ENCODE measurements around the gene CRYM. TPM values are rescaled to one million over a fixed set of nuclear protein-coding genes. Genes with fewer than 3 reads are reported as not detected.
A peak's percentile ranks its signal among the peaks of the same experiment; 100 is the strongest.
"Not testable (repeated sequence)": the region's sequence is repeated elsewhere in the genome, so short reads cannot be mapped to it uniquely, and the experiment has no call there.

Gene CRYM
- total and polyA plus RNA-seq, 4 donors: 2.3 to 7.8 (median 7.0) TPM

GRCh38 chr16:21301168-21301894 lies 23.2 kb upstream of the CRYM start:
- no peaks in the 10 kb centered on the region for H3K9me3 ChIP-seq (ENCODE audit: control insufficient read depth in 4 of 4, low read length in 3 of 4)
- peak overlapping the region; percentile 25 to 76 for H3K27ac ChIP-seq (ENCODE audit: low read depth in 1 of 2, low read length in 2 of 2)
- DNase-seq (ENCODE audit: low spot score): peak; percentile 51
- H3K27me3 ChIP-seq (ENCODE audit: control insufficient read depth in 4 of 4, insufficient read depth in 4 of 4, low read length in 3 of 4): no peaks in the 10 kb centered on the region
- H3K9ac ChIP-seq (ENCODE audit: low read depth in 1 of 2, low read length in 2 of 2): no peak overlapping the region
- under 1% methylated on average over 60 of the region's 60 CpGs for WGBS
- TF ChIP-seq NR2F2 (IDR thresholded peaks at IDR 0.05) (no peak), RAD21 (IDR thresholded peaks at IDR 0.05) (peak in 1 of 2 donors; percentile 34)
- TF ChIP-seq, protein P1, sequence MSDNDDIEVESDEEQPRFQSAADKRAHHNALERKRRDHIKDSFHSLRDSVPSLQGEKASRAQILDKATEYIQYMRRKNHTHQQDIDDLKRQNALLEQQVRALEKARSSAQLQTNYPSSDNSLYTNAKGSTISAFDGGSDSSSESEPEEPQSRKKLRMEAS (IDR thresholded peaks at IDR 0.05): peak; percentile 44
- peak overlapping the region; percentile 75 to 87 (median 78) for H3K4me3 ChIP-seq (ENCODE audit: low read depth in 1 of 3, low read length in 3 of 3)
- H3K4me1 ChIP-seq (ENCODE audit: control insufficient read depth in 4 of 4, insufficient read depth in 4 of 4, low read length in 3 of 4): peaks cover 0 to 17% (median 11%) of the 10 kb centered on the region in 4 donors
- no peaks in the 10 kb centered on the region for H3K36me3 ChIP-seq (ENCODE audit: control insufficient read depth in 4 of 4, insufficient read depth in 3 of 4, low read depth in 1 of 4, low read length in 3 of 4)

DNA sequence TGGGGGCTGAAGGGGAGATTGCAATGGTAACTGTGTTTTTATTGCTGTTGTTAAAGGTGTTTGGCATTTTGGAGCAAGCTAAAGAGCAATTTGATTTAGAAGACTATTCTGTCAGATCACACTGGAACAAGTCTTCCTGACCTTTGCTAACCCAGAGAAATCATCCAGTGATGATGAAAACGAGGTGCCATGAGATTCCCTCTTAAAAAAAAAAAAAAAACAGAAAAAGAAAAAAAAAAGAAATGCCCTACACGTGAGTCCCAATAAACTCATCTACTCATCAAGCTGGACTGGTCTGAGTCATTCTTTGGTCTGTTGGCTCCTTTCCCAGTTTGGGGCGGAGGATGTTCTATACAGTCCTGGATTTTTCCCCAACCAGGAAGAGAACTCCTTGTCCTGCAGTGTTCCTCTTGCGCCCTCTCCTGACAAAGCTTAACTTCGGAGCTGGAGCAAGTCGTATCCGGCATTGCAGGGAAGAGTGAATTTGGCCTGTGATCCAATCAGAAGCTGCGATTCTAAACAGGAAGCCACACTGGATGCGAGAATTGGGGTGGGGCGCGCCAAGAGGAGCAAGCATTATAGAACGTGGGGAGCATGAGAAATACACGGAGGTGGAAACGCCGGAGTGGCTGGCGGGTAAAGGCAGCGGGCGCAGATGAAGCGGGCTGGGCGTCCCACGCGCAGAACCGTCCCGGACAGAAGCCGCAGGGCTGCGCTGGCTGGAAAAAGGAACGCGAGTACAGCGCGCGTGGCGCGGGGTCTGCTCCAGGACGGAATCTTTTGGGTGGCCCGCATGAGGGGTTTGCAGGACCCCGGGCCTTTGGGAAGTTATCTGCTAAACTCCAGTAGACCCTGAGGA lies 22.4 kb upstream of the CRYM start:
- Histone ChIP-seq H3K4me1 (ENCODE audit: control insufficient read depth in 4 of 4, insufficient read depth in 4 of 4, low read length in 3 of 4) (peaks cover 0 to 17% (median 11%) of the 10 kb centered on the region in 4 donors), H3K4me3 (ENCODE audit: low read depth in 1 of 3, low read length in 3 of 3) (peak overlapping the region; percentile 75 to 87 (median 78)), H3K9ac (ENCODE audit: low read depth in 1 of 2, low read length in 2 of 2) (no peak overlapping the region), H3K27me3 (ENCODE audit: control insufficient read depth in 4 of 4, insufficient read depth in 4 of 4, low read length in 3 of 4) (no peaks in the 10 kb centered on the region), H3K9me3 (ENCODE audit: control insufficient read depth in 4 of 4, low read length in 3 of 4) (no peaks in the 10 kb centered on the region), H3K27ac (ENCODE audit: low read depth in 1 of 2, low read length in 2 of 2) (peak overlapping the region; percentile 25 to 76), H3K36me3 (ENCODE audit: control insufficient read depth in 4 of 4, insufficient read depth in 3 of 4, low read depth in 1 of 4, low read length in 3 of 4) (no peaks in the 10 kb centered on the region)
- WGBS: under 1% methylated on average over 36 of the region's 36 CpGs
- TF ChIP-seq HNF4A (conservative IDR thresholded peaks at IDR 0.05) (peak; percentile 52 to 67), HNF4G (IDR thresholded peaks at IDR 0.05) (peak; percentile 28), CTCF (IDR thresholded peaks at IDR 0.05; ENCODE audit: low read depth, low read length, missing input control) (peak; percentile 94), TAF1 (conservative IDR thresholded peaks at IDR 0.05) (peak; percentile 46), REST (IDR thresholded peaks at IDR 0.05) (no peak), GABPA (IDR thresholded peaks at IDR 0.05 in 1 of 2, conservative IDR thresholded peaks at IDR 0.05 in 1 of 2) (peak; percentile 16 to 71), RAD21 (IDR thresholded peaks at IDR 0.05) (peak; percentile 99 to 100), YY1 (IDR thresholded peaks at IDR 0.05) (peak; percentile 76), EGR1 (IDR thresholded peaks at IDR 0.05; ENCODE audit: low read depth in 2 of 2) (peak in 1 of 2 donors; percentile 42), SP1 (IDR thresholded peaks at IDR 0.05) (peak; percentile 81), RXRA (IDR thresholded peaks at IDR 0.05) (peak; percentile 64 to 83), JUND (IDR thresholded peaks at IDR 0.05) (peak; percentile 98 to 99), FOXA2 (IDR thresholded peaks at IDR 0.05) (no peak), NR2F2 (IDR thresholded peaks at IDR 0.05) (peak; percentile 47), ATF3 (IDR thresholded peaks at IDR 0.05) (peak; percentile 88), FOXA1 (IDR thresholded peaks at IDR 0.05) (no peak)
- TF ChIP-seq, protein P1 (IDR thresholded peaks at IDR 0.05): peak; percentile 38
- TF ChIP-seq, protein P2, sequence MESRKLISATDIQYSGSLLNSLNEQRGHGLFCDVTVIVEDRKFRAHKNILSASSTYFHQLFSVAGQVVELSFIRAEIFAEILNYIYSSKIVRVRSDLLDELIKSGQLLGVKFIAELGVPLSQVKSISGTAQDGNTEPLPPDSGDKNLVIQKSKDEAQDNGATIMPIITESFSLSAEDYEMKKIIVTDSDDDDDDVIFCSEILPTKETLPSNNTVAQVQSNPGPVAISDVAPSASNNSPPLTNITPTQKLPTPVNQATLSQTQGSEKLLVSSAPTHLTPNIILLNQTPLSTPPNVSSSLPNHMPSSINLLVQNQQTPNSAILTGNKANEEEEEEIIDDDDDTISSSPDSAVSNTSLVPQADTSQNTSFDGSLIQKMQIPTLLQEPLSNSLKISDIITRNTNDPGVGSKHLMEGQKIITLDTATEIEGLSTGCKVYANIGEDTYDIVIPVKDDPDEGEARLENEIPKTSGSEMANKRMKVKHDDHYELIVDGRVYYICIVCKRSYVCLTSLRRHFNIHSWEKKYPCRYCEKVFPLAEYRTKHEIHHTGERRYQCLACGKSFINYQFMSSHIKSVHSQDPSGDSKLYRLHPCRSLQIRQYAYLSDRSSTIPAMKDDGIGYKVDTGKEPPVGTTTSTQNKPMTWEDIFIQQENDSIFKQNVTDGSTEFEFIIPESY (IDR thresholded peaks at IDR 0.05): peak; percentile 27
- DNase-seq (ENCODE audit: low spot score): peak; percentile 79

- not testable (repeated sequence) for H3K4me1 ChIP-seq (ENCODE audit: control insufficient read depth in 4 of 4, insufficient read depth in 4 of 4, low read length in 3 of 4); H3K4me3 ChIP-seq (ENCODE audit: low read depth in 1 of 3, low read length in 3 of 3); H3K27ac ChIP-seq (ENCODE audit: low read depth in 1 of 2, low read length in 2 of 2); H3K27me3 ChIP-seq (ENCODE audit: control insufficient read depth in 4 of 4, insufficient read depth in 4 of 4, low read length in 3 of 4); H3K36me3 ChIP-seq (ENCODE audit: control insufficient read depth in 4 of 4, insufficient read depth in 3 of 4, low read depth in 1 of 4, low read length in 3 of 4); H3K9ac ChIP-seq (ENCODE audit: low read depth in 1 of 2, low read length in 2 of 2); H3K9me3 ChIP-seq (ENCODE audit: control insufficient read depth in 4 of 4, low read length in 3 of 4); DNase-seq (ENCODE audit: low spot score)
- 96% methylated on average over 3 of the region's 3 CpGs for WGBS
These were observed 11.7 kb upstream of the CRYM start for GRCh38 chr16:21289789-21290188.

All from liver (tissue), 9 donors.